Loucy (cell line): ENCODE data around the gene TBC1D22A.

ENCODE experiments used
- H2AFZ ChIP-seq: fragments of 200-600 bp; sonication (generic); 2 replicates; pipeline ENCODE4 v1.6.0; 2016; ENCODE audit warnings: antibody characterized with exemption, mild to moderate bottlenecking, low read length, moderate library complexity
- H3F3A ChIP-seq: fragments of 200-600 bp; 2 replicates; pipeline ENCODE4 v1.6.0; 2016; ENCODE audit warnings: antibody characterized with exemption, low read depth, mild to moderate bottlenecking
- H3K27me3 ChIP-seq: fragments of 200-600 bp; sonication (generic); 2 replicates; pipeline ENCODE4 v1.6.1; 2014; ENCODE audit warnings: low read length, mild to moderate bottlenecking; ENCODE audit not compliant: insufficient read depth, poor library complexity, severe bottlenecking
- H3K36me3 ChIP-seq: fragments of 200-600 bp; sonication (generic); 2 replicates; pipeline ENCODE4 v1.6.1; 2016; ENCODE audit warnings: low read length; ENCODE audit not compliant: insufficient read depth
- H3K4me1 ChIP-seq: fragments of 200-600 bp; sonication (generic); 2 replicates; pipeline ENCODE4 v1.5.1; 2014; ENCODE audit warnings: low read length, mild to moderate bottlenecking; ENCODE audit not compliant: insufficient read depth, poor library complexity, severe bottlenecking
- H3K4me2 ChIP-seq: fragments of 200-600 bp; sonication (generic); 2 replicates; pipeline ENCODE4 v1.6.0; 2014; ENCODE audit warnings: antibody characterized with exemption, low read length, low read depth, mild to moderate bottlenecking; ENCODE audit not compliant: poor library complexity, severe bottlenecking
- H3K4me3 ChIP-seq: fragments of 200-600 bp; sonication (generic); 2 replicates; pipeline ENCODE4 v1.5.1; 2014; ENCODE audit warnings: low read length, mild to moderate bottlenecking, mixed read lengths; ENCODE audit not compliant: poor library complexity, severe bottlenecking
- H3K79me2 ChIP-seq: fragments of 200-600 bp; sonication (generic); 2 replicates; pipeline ENCODE4 v1.6.1; 2014; ENCODE audit warnings: low read length; ENCODE audit not compliant: insufficient read depth
- H3K9ac ChIP-seq: fragments of 200-600 bp; sonication (generic); 2 replicates; pipeline ENCODE4 v1.6.0; 2014; ENCODE audit warnings: mild to moderate bottlenecking, low read depth, low read length, moderate library complexity; ENCODE audit not compliant: poor library complexity, severe bottlenecking
- H3K9me2 ChIP-seq: fragments of 200-600 bp; sonication (generic); replicated peaks from 2 replicates; pipeline ENCODE4 v1.6.1; 2016; ENCODE audit warnings: low read depth, low read length, mixed read lengths
- H3K9me3 ChIP-seq: fragments of 200-600 bp; sonication (generic); 2 replicates; pipeline ENCODE4 v1.6.1; 2014; ENCODE audit warnings: mild to moderate bottlenecking, antibody characterized with exemption, low read length, low read depth; ENCODE audit not compliant: insufficient read depth
- H4K20me1 ChIP-seq: fragments of 200-600 bp; sonication (generic); 2 replicates; pipeline ENCODE4 v1.6.0; 2014; ENCODE audit warnings: antibody characterized with exemption, low read length, mild to moderate bottlenecking; ENCODE audit not compliant: insufficient read depth, poor library complexity, severe bottlenecking
- EZH2phosphoT487 ChIP-seq: fragments of 200-600 bp; IDR thresholded peaks from 2 replicates; pipeline ENCODE4 v1.6.1; 2018; ENCODE audit warnings: antibody characterized with exemption, mild to moderate bottlenecking, moderate library complexity, borderline replicate concordance
- TF ChIP-seq, protein P1 (sequence below): fragments of 200-600 bp; sonication (generic); conservative IDR thresholded peaks from 2 replicates; pipeline ENCODE4 v1.5.1; 2014; ENCODE audit warnings: mild to moderate bottlenecking, antibody characterized with exemption, low read length

Gene TBC1D22A

GRCh38 chr22:47203554-47203991, 441.1 kb downstream of the TBC1D22A start:
- TF ChIP-seq, protein P1, sequence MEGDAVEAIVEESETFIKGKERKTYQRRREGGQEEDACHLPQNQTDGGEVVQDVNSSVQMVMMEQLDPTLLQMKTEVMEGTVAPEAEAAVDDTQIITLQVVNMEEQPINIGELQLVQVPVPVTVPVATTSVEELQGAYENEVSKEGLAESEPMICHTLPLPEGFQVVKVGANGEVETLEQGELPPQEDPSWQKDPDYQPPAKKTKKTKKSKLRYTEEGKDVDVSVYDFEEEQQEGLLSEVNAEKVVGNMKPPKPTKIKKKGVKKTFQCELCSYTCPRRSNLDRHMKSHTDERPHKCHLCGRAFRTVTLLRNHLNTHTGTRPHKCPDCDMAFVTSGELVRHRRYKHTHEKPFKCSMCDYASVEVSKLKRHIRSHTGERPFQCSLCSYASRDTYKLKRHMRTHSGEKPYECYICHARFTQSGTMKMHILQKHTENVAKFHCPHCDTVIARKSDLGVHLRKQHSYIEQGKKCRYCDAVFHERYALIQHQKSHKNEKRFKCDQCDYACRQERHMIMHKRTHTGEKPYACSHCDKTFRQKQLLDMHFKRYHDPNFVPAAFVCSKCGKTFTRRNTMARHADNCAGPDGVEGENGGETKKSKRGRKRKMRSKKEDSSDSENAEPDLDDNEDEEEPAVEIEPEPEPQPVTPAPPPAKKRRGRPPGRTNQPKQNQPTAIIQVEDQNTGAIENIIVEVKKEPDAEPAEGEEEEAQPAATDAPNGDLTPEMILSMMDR = no peak
- no peak for TF ChIP-seq EZH2phosphoT487
- Histone ChIP-seq H3K9me2 (no peaks in the 10 kb centered on the region), H3K27me3 (no peaks in the 10 kb centered on the region), H3K9me3 (no peaks in the 10 kb centered on the region), H3K79me2 (no peaks in the 10 kb centered on the region), H2AFZ (no peak overlapping the region), H3K4me3 (no peak overlapping the region), H3K9ac (no peak overlapping the region), H4K20me1 (no peaks in the 10 kb centered on the region), H3K4me1 (no peaks in the 10 kb centered on the region), H3K36me3 (no peaks in the 10 kb centered on the region), H3F3A (no peaks in the 10 kb centered on the region), H3K4me2 (no peak overlapping the region)

DNA sequence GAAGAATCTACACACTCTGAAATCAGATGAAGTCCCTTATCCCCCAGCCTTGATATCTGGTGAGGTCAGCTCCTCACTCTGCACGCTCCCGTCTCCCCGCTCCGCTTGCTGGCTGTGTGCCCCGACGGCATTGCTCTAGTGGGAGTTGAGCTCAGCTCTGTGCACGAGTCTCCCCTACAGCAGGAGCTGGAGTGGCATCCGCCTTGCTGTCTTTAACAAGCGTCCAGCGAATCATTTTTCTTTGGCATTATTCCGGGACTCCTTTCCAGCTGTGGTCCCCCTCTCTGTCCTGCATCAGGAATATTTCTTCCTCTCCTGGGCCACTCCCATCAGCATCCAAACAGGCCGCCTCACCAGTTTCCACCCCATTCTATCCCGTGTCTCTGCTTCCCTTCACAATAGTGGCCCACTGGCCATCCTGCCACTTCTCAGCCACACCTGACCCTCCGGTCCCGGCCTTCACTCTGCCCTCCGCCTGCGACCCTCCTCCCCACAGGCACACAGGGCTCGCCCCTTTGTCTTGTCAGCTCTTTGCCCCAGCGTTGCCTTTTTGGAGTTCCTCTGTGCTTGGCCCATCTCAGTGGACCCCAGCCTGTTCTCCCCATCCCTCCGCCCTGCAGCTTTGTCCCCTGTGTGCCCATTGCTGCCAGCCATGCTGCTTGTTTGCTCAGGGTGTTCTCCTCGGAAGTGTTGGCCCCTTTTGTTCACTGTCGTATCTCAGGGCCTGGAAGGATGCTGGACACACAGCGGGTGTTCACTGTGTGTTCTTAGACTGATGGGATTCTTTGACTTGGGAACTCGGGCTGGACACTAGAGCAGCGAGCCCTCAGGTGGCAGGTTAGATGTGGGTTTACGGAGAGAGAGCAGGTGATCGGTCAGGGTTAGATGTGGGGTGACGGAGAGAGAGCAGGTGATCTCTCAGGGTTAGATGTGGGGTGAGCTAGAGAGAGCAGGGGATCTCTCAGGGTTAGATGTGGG, 441.8 kb downstream of the TBC1D22A start:
- Histone ChIP-seq H3K4me1 (no peaks in the 10 kb centered on the region), H3K4me3 (no peak overlapping the region), H4K20me1 (no peaks in the 10 kb centered on the region), H3F3A (no peaks in the 10 kb centered on the region), H3K9me2 (no peaks in the 10 kb centered on the region), H3K79me2 (no peaks in the 10 kb centered on the region), H3K27me3 (no peaks in the 10 kb centered on the region), H2AFZ (no peak overlapping the region), H3K4me2 (no peak overlapping the region), H3K9me3 (no peaks in the 10 kb centered on the region), H3K36me3 (no peaks in the 10 kb centered on the region), H3K9ac (no peak overlapping the region)
- no peak for TF ChIP-seq EZH2phosphoT487
- TF ChIP-seq, protein P1 = no peak

GRCh38 chr22:47205081-47205491, 442.6 kb downstream of the TBC1D22A start:
- Histone ChIP-seq H4K20me1 (no peaks in the 10 kb centered on the region), H3K4me2 (no peak overlapping the region), H3K79me2 (no peaks in the 10 kb centered on the region), H3K9me2 (no peaks in the 10 kb centered on the region), H3K9me3 (no peaks in the 10 kb centered on the region), H3K36me3 (no peaks in the 10 kb centered on the region), H3F3A (no peaks in the 10 kb centered on the region), H2AFZ (no peak overlapping the region), H3K9ac (no peak overlapping the region), H3K4me3 (no peak overlapping the region), H3K27me3 (no peaks in the 10 kb centered on the region), H3K4me1 (no peaks in the 10 kb centered on the region)
- no peak for TF ChIP-seq EZH2phosphoT487
- TF ChIP-seq, protein P1 = no peak
